ELR (cell line): ENCODE measurements around the gene ZNF319.
A peak's percentile ranks its signal among the peaks of the same experiment; 100 is the strongest.

Experiments used
- DNase-seq: peaks from one replicate; pipeline ENCODE4 v3.0.0-alpha.2; 2015; ENCODE audit warnings: low read depth

ZNF319 gene

DNA sequence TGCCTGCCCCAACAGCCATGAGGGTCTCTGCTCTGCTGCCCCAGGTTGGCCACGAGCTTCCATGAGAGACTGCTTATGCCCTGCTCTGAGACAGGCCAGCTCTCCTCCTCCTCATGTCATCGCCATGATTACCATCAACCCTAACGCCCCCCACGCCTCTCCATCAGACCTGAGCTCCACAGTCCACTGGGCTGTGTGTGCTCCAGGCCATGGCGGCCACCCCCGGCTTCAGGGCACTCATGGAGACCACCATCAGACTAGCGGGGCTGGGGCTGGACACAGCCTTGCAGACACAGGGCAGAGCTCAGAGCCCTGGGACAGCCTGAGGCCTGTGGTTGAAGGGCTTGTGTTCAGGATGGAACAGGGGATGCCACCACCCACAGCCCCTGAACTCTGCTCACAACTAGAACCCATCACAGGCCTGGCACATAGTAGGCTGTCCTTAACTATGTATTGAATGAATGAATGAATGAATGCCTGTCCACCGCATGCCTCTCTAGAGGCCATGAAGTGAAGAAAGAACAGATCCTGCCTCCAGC, 44.1 kb downstream of the ZNF319 start:
- no peak for DNase-seq

DNA sequence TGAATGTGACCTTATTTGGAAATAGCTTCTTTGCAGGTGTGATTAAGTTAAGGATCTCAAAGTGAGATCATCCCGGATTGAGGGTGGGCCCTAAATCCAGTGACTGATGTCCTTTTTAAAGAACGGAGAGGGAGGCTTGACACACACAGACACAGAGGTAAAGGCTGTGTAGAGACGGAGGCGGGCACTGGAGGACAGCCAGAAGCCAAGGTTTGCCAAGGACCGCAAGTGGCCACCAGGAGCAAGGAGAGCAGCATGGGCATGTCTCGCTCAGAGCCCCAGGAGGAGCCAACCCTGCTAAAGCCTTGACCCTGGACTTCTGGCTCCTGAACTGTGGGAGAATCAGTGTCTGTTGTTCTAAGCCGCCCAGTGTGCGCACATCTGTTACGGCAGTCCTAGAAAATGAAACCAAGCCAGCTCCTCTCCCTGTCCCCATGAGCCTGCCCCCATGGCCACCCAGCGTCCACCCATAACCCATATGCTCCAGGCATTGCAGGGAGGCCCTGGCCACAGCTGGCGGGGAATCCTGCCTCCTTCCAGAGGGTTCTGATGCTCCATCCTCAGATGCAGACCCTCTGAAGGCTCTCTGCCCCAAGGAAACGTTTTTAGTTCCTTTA, 44.8 kb downstream of the ZNF319 start:
- DNase-seq = no peak

DNA sequence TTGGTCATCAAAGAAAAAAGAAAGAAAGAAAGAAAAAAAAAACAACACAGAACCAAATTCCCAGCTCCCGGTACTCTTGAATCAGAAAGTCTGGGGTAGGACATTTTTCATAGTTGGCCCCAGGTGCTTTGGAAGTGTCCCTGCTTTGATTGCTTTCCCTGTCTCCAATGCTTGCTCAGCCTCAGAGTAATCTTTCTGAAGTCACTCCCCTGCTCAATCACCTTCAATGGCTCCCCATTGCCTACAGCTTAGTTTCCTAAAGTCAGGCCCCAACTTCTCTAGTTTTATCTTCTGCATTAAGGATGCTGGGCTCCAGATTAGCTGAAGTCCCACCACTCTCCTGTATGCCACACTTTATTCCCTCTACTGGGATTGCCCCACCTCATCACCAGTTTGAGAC, 46.6 kb downstream of the ZNF319 start:
- DNase-seq = no peak

DNA sequence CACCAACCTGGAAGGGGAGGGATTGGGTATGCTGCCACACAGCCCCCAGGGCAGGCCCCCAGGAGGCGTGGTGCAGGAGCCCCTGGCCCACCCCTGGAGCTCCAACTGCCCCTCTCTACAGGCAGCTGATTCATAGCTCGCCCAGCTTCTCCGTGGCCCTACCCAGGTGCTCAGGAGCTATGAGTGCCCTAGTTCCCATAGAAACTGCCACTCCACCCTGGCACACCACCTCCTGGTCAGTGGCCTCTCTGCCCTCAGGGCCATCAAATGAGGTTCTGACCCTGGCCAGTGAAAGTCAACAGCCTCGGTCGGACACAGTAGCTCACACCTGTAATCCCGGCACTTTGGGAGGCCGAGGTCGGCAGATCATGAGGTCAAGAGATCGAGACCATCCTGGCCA, 47.6 kb downstream of the ZNF319 start:
- no peak for DNase-seq

DNA sequence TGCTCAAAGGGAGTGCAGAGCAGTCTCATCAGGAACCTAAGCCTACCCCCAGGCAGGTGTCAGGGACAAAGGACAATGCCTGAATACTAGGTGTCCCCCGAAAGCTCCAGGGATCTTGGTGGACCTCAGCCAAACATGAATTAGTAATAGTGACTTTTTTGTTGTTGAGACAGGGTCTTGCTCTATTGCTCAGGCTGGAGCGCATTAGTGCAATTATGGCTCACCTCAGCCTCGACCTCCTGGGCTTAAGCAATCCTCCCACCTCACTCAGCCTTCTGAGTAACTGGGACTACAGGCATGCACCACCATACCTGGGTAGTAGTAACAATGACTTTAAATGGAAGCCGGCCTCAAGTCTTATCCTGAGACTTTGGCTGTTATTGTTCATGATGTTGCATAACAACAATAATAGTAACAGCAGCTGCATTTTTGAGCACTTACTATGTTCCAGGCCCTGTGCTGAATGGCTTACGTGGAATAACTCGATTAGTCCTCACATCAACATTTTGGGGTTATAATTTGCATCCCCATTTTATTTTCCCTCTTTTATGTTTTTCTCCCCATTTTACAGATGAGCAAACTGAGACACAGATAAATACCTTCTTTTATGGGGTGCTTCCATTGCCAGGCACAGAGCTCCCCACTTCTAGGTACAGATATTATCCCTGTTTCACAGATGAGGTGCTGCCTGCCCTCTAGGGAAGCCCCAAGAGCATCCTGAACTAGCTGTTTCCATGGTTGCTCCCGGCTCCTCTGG, 49.1 kb downstream of the ZNF319 start:
- DNase-seq = no peak

DNA sequence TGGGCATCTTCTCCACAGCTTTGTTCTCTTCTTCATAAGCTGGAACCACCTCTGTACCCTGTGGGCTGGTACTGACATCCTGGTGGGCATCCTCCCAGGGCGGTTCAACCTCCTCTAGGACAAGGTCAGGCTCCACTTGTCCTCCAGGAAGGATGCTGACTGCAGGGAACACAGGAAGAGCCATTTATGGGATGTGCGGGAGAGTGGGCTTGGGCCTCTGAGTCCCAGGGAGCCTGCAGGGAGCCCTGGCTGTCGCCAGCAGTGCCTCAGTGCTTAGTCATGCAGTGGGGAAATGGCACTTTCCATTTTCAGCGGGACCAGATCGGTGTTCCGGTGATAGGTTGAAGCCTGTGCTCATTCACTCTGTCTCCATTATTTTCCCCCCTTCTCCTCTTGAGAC, 50.1 kb downstream of the ZNF319 start:
- peak; percentile 15 for DNase-seq

DNA sequence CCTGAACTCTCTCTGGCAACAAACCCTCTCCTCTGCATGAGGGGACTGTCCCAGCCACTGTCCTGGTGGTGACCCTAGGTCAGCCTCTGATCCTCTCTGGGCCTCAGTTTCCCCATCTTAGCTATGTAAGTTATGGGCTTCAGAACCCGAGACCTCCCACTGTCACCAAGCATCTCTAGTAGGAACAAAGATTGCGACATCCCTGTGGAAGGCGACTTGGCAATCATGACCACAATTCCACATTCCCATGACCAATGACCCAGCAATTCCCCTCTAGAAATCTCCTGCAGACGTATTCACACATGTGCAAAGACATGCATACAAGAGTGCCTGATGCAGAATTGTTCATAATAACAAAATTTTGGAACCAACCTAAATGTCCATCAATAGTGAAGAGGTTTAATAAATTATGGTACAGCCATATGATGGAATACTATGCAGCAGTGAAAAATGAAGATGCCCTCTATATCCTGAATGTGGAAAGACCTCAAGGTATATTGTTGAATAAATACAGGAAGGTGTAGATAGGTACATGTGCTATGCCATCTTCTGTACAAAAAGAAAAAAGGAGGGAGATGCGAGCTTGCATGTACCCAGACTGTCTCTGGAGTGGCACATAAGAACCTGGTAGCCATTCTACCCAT, 50.8 kb downstream of the ZNF319 start:
- peak; percentile 42 for DNase-seq

DNA sequence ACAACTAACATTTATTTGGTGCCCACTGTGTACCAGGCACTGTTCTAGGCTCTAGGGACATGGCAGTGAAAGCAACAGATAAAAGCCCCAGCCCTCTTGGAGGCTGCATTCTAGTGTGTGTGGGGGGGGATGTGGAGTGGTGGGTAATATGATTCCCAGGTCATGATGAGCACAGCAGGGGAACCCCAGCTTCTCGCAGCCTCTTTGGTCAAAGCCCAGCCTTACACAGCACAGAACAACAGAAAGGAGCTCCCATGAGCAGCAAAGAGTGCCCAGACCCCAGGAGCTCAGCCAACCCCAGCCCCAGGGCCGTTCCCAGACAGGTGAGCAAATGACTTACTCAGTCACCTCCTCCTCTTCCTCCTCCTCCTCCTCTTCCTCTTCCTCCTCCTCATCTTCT, 51.5 kb downstream of the ZNF319 start:
- no peak for DNase-seq

DNA sequence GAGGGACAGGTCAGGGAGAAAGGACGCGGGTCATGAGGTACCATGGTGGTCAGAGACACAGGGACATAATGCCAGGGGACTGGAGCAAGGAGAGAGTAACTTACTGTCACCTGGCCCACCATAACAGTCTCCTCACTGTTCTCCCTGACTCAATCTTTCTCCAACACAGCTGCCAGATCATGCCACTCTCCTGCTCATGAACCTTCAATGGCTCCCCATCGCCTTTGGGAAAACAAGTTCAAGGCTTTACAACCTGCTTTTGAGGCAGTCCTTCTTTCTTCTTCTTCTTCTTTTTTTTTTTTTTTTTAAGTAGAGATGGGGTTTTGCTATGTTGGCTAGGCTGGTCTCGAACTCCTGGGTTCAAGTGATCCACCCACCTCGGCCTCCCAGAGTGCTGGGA, 52.4 kb downstream of the ZNF319 start:
- no peak for DNase-seq

DNA sequence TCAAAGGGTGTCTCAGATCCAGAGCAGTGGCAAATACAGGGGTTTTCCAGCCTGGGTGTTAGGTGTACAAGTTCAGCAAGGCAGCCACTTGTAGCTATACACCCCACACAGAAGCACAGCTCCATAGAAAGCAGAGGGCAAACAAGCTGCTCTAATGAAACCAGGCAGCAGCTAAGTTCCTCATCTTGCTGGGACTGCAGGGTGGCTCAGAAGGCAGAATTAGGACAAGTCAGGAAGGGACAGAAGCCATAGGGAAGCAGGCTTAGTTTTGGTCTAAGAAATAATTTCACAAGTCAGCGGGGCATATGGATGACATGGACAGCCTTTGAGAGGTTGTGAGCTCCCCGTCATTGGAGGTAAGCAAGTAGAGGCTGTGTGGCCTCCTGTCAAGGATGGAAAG, 53.2 kb downstream of the ZNF319 start:
- DNase-seq = no peak

DNA sequence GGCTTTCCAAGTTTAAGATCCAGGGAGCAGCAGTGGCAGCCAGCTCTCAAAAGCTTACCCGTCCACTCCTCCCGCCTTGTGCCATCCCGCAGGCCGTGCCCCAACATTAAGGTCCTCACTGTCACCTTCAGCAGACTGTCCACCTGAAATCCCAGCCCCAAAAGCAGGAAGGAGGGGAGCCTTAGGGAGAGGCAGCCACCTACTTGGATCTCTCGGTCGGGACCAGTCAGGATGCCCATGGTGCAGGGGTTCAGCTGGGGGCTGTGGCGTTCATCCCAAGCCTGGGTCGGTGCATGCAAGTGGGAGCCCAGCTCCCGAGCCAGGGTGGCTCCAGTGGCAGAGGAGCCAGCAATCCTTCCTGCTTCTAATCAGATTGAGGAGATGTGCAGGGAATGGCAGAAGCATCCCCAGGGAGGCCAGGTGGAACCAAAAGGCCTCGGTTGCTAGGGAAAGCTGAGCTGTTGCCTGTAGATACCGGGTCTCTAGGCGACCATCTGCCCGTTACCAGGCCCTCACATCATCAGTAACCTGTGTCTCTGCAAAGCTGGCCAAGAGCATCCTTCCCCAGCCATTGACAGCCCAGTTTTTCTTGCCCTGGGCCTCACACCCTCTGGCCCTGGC, 54.2 kb downstream of the ZNF319 start:
- DNase-seq = no peak

DNA sequence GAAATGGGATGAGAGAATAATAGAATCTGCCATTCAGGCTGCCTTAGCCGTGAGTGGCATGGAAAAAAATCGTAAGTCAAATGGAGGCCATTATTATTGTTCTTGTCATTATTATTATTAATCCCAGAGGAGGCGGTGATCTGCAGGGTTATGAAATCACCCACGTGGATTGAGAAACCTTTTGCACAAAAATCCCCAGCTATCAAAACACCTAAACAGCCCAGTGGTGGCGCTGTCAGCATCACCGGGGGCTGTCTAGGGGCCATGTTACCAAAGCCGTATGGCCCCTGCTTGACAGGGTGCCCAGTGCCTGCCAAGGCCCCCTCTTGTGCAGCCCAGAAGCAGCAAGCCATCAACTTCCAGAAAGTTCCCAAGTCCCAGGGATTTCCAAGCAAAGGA, 54.7 kb downstream of the ZNF319 start:
- peak; percentile 17 for DNase-seq

DNA sequence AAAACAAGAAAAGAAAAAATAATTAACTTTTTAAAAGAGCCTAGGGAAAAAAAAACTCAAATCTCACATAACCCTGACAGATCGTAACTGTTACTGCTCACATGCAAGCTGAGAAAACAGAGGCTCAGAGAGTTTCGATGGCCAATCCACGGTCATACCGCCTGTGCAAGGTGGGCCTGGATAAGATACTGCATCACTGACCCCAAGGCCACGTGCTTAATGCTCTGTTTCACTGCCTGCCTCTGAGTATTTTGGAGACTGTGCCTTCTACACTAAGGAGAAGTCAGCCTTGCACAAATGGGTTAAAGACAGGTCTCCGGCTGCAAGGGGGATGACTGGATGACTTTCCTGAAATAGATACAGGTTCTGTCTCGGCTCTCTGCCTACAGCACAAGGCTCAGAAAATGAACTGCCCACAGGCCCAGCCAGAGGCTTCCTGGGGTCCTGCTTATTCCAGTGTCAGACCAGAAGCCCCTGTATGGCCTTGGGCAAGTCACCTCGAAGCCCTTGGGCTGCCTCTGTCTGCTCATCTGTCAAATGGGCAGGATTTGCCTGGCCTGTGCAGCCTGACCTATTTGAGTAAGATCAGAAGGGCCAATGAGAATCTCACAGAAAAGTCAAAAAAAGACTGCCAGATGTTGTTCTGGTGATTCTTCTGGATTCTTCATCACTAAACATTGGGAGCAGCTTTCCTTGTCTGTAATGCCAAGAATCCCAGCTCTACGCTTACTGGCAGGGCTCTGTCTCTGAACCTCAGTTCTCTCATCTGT, 55.3 kb downstream of the ZNF319 start:
- no peak for DNase-seq
